Gastroesophageal sphincter (tissue), 4 donors: ENCODE data around the gene VPS39. TPM values are rescaled to one million over a fixed set of nuclear protein-coding genes. Genes with fewer than 3 reads are reported as not detected.

Source experiments
- ATAC-seq: fragments of 150-250 bp; one replicate; pipeline ENCODE4 v1.9.1; 2016; ENCODE audit warnings: mild to moderate bottlenecking, moderate library complexity
- H3K27ac ChIP-seq, 4 donors: fragments of 200-600 bp; sonication (generic) in 3 of 4; 1 replicate in 3 of 4; 2 replicates in 1 of 4; pipeline ENCODE4 v1.5.1; 2016 to 2019
- H3K27me3 ChIP-seq: fragments of 200-600 bp; sonication (generic); one replicate; pipeline ENCODE4 v1.5.1; 2019
- H3K36me3 ChIP-seq, 2 donors: fragments of 200-600 bp; sonication (generic); one replicate each; pipeline ENCODE4 v1.5.1; 2019; ENCODE audit warnings: control low read depth in 1 of 2
- H3K4me1 ChIP-seq, 3 donors: fragments of 200-600 bp; sonication (generic); 1 replicate in 2 of 3; 2 replicates in 1 of 3; pipeline ENCODE4 v1.5.1; 2016 to 2019; ENCODE audit warnings: control low read depth in 2 of 3
- H3K4me3 ChIP-seq, 2 donors: fragments of 200-600 bp; sonication (generic); one replicate each; pipeline ENCODE4 v1.5.1; 2019; ENCODE audit warnings: mild to moderate bottlenecking in 1 of 2, moderate library complexity in 1 of 2
- H3K9me3 ChIP-seq, 3 donors: fragments of 200-600 bp; sonication (generic); one replicate each; pipeline ENCODE4 v1.5.1; 2017 to 2019; ENCODE audit warnings: control low read depth in 2 of 3
- CTCF ChIP-seq, 4 experiments: fragments of 200-600 bp in 2 of 4; fragments of 450-650 bp in 2 of 4; sonication (generic) in 1 of 4; IDR thresholded peaks; one replicate each; pipeline ENCODE4 v1.5.1; 2017 to 2019; ENCODE audit warnings: antibody characterized with exemption in 4 of 4, mild to moderate bottlenecking in 2 of 4, moderate library complexity in 2 of 4
- EP300 ChIP-seq: sonication (generic); formaldehyde crosslinking; IDR thresholded peaks from one replicate; pipeline ENCODE4 v1.6.1; 2017; ENCODE audit warnings: antibody characterized with exemption, mild to moderate bottlenecking
- POLR2A ChIP-seq, 2 donors: fragments of 450-650 bp; IDR thresholded peaks; one replicate each; pipeline ENCODE4 v1.6.1; 2017; ENCODE audit warnings: antibody characterized with exemption in 2 of 2, mild to moderate bottlenecking in 2 of 2, moderate library complexity in 1 of 2
- POLR2AphosphoS5 ChIP-seq: sonication (generic); formaldehyde crosslinking; IDR thresholded peaks from one replicate; pipeline ENCODE4 v1.6.1; 2017; ENCODE audit warnings: antibody characterized with exemption
- WGBS, 2 donors: methylation state at CpG; one replicate each; pipeline ENCODE4 v1.1.5; 2018; ENCODE audit warnings: low coverage in 1 of 2; 5-methylcytosine and 5-hydroxymethylcytosine counted together
- total RNA-seq, 4 donors: library from RNA; depleted of rRNA; stranded (reverse); fragments of >200 nt; gene quantifications; one replicate each; pipeline ENCODE4 v1.1.0, GENCODE V29; 2016

Gene VPS39
- total RNA-seq, 4 donors from 2014 or later = 53.5 to 104 (median 76.6) TPM

GRCh38 chr15:42141795-42142667 lies 66.1 kb downstream of the VPS39 start:
- WGBS, 2 donors = 100% methylated on average over 1 of the region's 21 CpGs; no CpG with 5 or more reads in 1 of the 2 donors
- H3K4me1 ChIP-seq = no peaks in the 10 kb centered on the region
- no peak for TF ChIP-seq CTCF (IDR thresholded peaks at IDR 0.05)
- TF ChIP-seq EP300 = no peak
- no peak for TF ChIP-seq POLR2A (IDR thresholded peaks at IDR 0.05)
- no peak for TF ChIP-seq POLR2AphosphoS5
- H3K9me3 ChIP-seq = no peaks in the 10 kb centered on the region
- ATAC-seq = no peak
- no peak overlapping the region for H3K4me3 ChIP-seq
- H3K36me3 ChIP-seq = no peaks in the 10 kb centered on the region
- H3K27me3 ChIP-seq = peaks cover 17% of the 10 kb centered on the region
- H3K27ac ChIP-seq = no peak overlapping the region

- no peak overlapping the region for H3K27ac ChIP-seq
- H3K4me1 ChIP-seq = no peaks in the 10 kb centered on the region
- no peak for ATAC-seq
- H3K27me3 ChIP-seq = peaks cover 17% of the 10 kb centered on the region
- TF ChIP-seq POLR2AphosphoS5 (no peak), EP300 (no peak), CTCF (IDR thresholded peaks at IDR 0.05) (no peak), POLR2A (IDR thresholded peaks at IDR 0.05) (no peak)
- H3K36me3 ChIP-seq = no peaks in the 10 kb centered on the region
- WGBS, 2 donors = 79 to 82% methylated on average over 5 to 6 of the region's 7 CpGs
- no peaks in the 10 kb centered on the region for H3K9me3 ChIP-seq
- H3K4me3 ChIP-seq = no peak overlapping the region
Observed at GRCh38 chr15:42141246-42141645, 66.9 kb downstream of the VPS39 start.

- Histone ChIP-seq H3K9me3 (no peaks in the 10 kb centered on the region), H3K36me3 (no peaks in the 10 kb centered on the region), H3K4me1 (no peaks in the 10 kb centered on the region), H3K27ac (no peak overlapping the region), H3K4me3 (no peak overlapping the region), H3K27me3 (peaks cover 16% of the 10 kb centered on the region)
- TF ChIP-seq POLR2AphosphoS5 = no peak
- no peak for TF ChIP-seq EP300
- no peak for TF ChIP-seq POLR2A (IDR thresholded peaks at IDR 0.05)
- no peak for TF ChIP-seq CTCF (IDR thresholded peaks at IDR 0.05)
- no peak for ATAC-seq
- 53 to 81% methylated on average over 2 to 3 of the region's 8 CpGs for WGBS, 2 donors
Observed at GRCh38 chr15:42140383-42141070, 67.6 kb downstream of the VPS39 start.

- WGBS, 2 donors = 62 to 70% methylated on average over 4 to 5 of the region's 6 CpGs
- ATAC-seq = no peak
- Histone ChIP-seq H3K36me3 (no peaks in the 10 kb centered on the region), H3K4me1 (no peaks in the 10 kb centered on the region), H3K4me3 (no peak overlapping the region), H3K9me3 (no peaks in the 10 kb centered on the region), H3K27me3 (peaks cover 6% of the 10 kb centered on the region), H3K27ac (no peak overlapping the region)
- TF ChIP-seq CTCF (IDR thresholded peaks at IDR 0.05) = no peak
- no peak for TF ChIP-seq EP300
- no peak for TF ChIP-seq POLR2A (IDR thresholded peaks at IDR 0.05)
- TF ChIP-seq POLR2AphosphoS5 = no peak
Observed at GRCh38 chr15:42139596-42139995, 68.5 kb downstream of the VPS39 start.
